Measurements from ENCODE around the gene WDR36.

DNA sequence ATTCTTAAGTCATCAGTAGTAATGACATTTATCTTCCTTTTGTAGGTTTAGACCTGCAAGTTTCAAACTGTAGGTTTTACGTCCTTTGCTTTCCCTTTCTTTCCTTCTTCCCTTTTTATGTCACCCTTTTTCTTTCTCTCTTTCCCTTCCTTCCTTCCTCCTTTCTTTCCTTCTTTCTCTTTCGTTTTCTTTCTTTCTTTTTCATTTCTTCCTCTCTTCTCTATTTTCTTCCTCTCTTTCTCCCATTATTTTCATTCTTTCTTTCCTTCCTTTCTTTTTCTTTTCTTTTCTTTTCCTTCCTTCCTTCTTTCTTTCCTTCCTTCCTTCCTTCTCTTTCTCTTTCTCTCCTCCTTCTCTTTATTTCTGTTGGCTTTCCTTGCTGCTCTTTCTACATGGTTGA, 59.9 kb downstream of the WDR36 start:
- TF ChIP-seq, protein P1, sequence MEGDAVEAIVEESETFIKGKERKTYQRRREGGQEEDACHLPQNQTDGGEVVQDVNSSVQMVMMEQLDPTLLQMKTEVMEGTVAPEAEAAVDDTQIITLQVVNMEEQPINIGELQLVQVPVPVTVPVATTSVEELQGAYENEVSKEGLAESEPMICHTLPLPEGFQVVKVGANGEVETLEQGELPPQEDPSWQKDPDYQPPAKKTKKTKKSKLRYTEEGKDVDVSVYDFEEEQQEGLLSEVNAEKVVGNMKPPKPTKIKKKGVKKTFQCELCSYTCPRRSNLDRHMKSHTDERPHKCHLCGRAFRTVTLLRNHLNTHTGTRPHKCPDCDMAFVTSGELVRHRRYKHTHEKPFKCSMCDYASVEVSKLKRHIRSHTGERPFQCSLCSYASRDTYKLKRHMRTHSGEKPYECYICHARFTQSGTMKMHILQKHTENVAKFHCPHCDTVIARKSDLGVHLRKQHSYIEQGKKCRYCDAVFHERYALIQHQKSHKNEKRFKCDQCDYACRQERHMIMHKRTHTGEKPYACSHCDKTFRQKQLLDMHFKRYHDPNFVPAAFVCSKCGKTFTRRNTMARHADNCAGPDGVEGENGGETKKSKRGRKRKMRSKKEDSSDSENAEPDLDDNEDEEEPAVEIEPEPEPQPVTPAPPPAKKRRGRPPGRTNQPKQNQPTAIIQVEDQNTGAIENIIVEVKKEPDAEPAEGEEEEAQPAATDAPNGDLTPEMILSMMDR (optimal IDR thresholded peaks at IDR 0.05 in 1 of 3, IDR thresholded peaks at IDR 0.05 in 1 of 3, conservative IDR thresholded peaks at IDR 0.05 in 1 of 3; ENCODE audit: extremely low read depth in 1 of 3, insufficient read depth in 2 of 3, low read length in 3 of 3), result no peak
- TF ChIP-seq EZH2 (IDR thresholded peaks at IDR 0.05; ENCODE audit: low read length), result no peak

Data from keratinocyte (primary cell).